ENCODE measurements around the gene RABAC1.

DNA sequence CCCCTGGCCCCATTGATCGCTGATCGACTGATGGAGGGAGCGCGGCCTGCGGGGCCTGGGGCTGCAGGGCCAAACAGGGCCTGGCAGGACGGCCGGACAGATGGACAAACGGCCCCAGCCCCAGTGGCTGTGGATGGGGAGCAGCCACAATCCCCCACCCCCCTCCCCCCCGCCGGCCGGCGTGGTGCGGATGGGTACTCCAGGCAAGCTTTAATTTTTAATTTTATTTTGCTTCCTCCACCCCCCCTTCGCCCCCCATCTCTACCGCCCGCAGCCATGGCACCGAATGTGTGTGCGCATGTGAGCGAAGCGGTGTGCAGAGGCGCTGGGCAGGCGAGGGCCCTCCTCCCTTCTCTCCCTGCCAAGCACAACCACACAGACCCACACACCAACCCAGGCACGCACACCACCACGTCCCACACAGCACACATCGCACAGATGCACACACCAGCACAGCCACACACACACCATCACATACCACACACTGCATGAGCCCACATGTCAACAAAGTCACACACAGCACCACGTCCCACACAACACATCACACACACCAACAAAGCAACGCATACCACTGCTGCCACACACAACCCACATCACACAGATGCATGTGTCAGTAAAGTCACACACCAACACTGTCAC is 43.2 kb downstream of the RABAC1 start:
- TF ChIP-seq CTCF (IDR thresholded peaks at IDR 0.05) (no peak), POLR2A (IDR thresholded peaks at IDR 0.05) (no peak)

Measured in lower leg skin (tissue), 3 donors.